NOMO-1 (cell line): ENCODE data around the gene MYL7.
"Not testable (repeated sequence)": the region's sequence is repeated elsewhere in the genome, so short reads cannot be mapped to it uniquely, and the experiment has no call there.

Source experiments
- DNase-seq, 2 experiments: peaks; one replicate each; lab custom pipeline; 2025; ENCODE audit not compliant: unreplicated experiment in 2 of 2; lab: John Stamatoyannopoulos, UW

Gene MYL7

DNA sequence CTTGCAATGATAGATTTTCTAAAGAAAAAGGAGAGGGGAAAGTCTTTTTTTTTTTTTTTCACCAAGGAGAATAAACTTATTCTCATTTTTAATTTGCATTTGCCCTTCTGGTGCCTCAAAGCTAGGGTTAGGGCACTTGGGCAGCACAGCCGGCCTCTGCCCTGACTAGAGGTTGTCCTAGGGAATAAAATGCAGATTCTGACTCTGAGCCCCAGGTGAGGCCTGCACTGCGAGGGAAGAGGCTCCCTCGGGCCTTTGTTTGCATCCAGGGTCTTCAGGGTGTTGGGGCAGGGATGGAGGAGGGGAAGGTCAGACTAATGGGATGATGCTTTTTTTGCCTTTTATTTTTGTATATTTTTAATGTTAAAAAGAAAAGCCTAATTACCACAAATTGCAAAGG lies 7.8 kb downstream of the MYL7 start:
- DNase-seq: no peak

DNA sequence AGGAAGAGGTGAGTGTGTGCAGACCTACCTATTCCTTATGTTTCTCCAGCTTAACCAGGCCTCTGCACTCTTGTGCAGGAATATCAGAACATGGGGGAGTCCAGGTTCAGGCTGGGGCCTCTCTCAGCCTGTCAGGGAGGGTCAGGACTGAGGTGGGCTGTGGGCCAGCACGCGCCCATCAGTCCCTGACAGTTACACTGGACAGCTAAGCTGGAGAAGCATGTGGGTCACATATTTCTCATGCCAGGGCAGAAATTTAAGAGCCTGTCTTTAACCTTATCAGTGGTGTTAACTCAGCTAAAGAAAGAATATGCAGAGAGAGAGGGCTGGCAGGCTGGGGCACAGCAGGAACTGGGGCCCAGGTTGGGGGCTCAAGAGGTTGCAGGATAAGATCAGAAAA lies 9.1 kb downstream of the MYL7 start:
- no peak for DNase-seq

DNA sequence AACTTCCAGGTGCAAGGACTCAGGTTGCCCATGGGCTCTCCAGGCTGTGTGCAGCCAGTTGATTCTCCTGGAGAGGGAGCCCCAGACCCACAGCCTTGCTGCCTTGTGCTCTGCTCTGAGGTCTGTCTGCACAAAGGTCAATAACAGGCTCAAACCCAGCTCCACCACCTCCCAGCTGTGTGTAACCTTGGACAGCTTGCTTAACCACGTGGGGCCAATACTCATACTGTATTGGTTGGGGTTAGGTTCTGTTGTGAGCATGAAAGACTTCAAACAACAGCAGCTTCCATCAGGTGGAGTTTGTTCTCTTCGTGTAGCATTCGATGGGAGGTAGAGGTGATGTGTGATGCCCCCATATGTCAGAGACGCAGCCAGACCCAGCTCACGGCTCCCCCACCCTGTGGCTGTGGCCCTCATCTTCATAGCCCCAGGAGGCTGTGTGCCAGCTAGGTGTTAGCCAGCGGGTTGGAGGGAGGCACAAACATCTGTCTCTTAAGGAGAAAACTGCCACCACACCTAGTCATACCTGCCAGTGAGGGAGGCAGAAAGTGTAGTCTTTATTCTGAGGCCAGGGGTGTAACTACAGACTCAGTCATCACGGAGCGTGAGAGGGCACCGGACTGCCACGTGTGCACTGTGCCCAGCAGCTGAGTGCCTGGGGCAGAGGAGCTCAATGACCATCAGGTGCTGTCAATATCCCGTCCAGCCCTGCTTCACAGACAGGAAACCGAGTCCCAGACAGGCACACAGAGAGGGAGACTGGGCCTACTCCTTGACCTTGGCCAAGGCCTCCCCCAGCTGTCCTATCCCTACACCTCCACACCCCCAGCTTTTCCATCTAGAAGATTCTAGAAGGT lies 9.7 kb downstream of the MYL7 start:
- DNase-seq: no peak

DNA sequence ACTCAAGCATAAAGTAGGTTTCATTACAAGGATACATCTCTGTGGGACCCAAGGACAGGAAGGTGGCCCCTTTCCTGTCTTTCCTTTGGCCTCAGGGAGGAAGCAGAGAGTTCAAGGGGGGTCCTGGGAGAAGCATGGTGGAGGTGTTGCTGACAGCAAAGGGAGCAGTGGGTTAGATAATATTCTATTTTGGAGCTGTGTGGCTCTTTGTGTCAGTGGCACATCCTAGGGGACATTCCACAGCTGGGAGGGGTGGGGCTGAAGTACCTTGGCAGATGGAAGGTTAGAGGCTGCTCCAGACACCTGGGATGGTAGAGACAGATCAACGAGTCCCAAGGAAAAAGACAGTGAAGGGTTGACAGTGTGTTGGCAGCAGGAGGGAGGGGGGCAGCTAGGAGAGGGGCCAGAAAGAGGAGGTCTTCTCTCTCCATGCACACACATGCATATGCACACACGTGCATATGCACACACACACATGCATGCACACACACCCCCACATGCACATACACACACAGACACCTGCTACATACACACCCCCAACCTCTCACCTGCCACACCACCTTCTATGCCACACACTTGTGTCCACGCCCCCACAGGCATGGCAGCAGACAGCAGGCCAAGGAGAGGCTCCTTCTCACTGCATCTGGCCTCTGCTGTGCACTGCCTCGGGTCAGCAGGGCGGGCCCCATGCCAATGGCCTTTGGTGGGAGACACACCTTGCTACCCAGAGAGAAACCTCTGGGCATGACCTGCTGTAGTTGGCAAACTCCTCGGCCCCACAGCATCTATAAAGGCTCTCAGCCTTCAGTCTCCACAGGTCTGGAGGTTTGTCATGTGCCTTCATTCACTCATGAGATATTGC lies 12.2 kb downstream of the MYL7 start:
- no peak for DNase-seq

DNA sequence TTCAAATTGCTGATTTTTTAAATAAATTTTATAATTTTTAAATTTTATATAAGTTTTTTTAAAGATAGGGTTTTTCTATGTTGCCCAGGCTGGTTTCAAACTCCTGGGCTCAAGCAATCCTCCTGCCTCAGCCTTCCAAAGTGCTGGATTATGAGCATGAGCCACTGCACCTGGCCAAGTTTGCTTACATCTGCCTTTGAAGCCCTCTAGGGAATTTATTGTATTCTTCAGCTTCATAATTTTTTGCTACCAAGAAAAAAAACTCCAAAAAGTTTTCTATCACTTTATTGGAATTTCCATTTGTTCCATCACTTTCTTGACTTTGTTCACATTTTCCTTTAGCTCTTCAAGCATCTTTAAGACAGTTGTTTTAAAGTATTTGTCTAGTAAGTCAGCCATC lies 14.0 kb downstream of the MYL7 start:
- no peak for DNase-seq

DNA sequence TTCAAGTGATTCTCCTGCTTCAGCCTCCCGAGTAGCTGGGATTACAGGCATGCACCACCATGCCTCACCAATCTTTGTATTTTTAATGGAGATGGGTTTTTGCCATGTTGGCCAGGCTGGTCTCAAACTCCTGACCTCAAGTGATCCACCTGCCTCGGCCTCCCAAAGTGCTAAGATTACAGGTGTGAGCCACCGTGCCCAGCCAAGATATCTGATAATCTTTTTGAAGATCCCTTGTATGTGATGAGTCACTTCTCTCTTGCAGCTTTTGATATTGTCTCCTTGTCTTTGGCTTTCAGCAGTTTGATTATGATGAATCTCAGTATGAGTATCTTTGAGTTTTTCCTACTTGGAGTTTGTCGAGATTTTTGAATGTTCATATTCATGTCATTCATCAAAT lies 14.6 kb downstream of the MYL7 start:
- not testable (repeated sequence) for DNase-seq

DNA sequence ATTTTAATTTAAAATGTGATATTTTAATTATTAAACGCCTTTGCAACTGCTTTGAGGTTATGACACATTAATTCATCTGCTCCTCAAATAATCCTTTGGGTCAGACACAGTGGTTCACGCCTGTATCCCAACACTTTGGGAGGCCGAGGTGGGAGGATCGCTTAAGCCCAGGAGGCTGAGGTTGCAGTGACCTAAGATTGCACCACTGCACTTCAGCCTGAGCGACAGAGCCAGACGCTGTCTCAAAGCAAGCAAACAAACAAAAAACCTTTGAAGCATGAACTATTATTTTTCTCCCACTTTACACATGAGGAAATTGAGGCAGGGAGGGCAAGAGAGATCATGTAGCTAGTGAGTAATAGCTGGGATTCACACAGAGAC lies 16.3 kb downstream of the MYL7 start:
- DNase-seq: no peak

DNA sequence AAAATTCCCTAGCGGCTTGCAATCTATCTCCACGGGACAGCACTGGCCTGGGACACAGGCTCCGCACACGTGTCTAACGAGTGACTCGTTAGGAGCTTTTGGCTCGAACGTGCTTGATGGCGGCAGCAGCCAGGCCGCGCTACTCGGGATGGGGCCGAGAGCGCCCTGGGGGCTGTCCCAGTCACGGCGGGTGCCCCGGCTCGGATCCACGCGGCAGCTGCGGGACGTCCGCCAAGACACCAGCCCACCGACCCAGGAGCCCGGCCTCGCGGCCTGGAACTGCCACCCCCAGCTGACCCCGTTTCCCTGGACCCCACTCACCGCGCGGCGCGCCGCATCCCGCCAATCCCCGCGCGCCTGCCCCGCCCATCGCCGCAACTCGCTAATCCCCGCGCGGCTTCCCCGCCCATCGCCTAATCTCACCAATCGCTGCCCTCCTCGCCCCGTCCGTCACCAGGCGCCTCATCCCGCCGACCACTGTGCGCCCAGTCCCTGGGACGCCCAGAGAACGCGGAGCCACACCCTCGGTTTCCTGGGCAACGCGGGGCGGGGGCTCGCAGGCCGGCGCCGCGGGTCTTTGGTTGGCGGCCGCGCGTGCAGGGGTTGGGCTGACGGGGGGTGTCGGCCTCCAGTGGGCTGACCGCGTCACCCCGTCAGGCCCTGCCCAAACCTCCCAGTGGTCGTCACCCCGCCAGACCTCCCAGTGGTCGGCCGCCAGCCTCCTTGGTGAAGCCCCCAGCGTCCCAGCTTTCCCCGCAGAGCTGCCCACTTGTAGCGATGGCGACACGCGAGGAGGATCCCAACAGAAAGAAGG lies 17.7 kb downstream of the MYL7 start, which contains the start of gene POLD2:
Gene POLD2 (minus strand): TSS at position 359 of the 814 bp plus-strand sequence. CDS start 1,495 bp downstream, outside the sequence.
- peak; percentile 94 to 98 for DNase-seq

DNA sequence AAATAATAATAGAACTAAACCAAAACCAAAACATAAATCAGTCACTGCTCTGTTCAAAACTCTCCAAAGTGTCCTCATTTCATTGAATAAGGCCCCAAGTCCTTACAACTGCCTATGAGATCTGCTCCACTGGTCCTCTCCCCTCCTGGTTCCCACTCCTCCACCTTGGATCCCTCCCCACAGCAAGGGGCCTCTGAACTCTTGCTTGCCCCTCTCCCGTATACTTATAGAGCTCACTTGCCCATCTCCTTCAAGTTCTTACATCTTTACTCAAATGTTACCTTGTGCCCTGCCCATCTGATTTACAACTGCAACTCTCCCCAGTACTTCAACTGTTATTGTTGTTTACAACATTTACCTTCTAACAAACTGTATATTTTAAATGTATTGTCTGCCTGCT lies 18.6 kb downstream of the MYL7 start:
- DNase-seq: no peak

DNA sequence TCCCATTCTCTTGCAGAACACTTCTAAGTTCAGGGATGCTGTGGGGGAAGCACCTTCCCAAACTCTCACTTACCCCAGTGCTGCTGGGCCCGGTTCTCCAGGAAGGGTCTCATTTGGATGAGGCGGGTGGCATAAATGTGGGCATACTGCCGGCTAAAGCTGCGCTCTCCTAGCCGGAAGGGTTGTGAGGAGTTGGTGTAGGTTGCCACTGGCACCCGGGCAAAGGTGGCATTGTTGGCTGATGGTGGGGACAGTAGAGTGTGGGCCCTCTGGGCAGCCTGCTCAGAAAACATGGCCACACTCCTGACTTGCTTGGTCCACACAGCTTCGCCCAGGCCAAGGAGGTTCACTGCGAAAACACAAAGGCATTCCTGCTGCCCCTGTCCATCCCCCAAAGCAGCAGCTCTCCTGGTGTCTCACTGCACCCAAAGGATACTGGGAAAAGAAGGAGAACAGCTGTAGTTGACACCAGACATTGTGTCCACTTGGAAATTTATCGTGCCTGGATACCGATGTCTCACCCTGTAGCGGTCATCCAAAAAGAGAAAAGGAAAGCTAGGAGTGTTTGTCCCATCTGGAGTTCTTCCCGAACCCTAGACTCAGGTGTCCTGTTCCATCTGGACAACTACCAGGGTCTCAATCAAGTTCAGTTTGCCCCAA lies 19.2 kb downstream of the MYL7 start:
- no peak for DNase-seq

DNA sequence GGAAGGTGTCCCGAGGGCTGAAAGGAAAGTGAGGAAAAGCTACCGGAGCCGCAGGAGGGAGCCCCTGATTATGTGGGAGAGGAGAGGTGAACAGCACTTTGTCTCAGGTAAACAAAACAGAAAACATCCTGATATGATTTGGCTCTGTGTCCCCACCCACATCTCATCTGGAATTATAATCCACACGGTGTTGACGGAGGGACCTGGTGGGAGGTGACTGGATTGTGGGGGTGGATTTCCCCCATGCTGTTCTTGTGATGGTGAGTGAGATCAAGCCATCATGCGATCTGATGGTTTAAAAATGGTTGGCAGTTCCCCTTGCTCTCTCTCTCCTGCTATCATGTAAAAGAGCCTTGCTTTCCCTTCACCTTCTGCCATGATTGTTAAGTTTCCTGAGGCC lies 20.7 kb downstream of the MYL7 start:
- DNase-seq: no peak

DNA sequence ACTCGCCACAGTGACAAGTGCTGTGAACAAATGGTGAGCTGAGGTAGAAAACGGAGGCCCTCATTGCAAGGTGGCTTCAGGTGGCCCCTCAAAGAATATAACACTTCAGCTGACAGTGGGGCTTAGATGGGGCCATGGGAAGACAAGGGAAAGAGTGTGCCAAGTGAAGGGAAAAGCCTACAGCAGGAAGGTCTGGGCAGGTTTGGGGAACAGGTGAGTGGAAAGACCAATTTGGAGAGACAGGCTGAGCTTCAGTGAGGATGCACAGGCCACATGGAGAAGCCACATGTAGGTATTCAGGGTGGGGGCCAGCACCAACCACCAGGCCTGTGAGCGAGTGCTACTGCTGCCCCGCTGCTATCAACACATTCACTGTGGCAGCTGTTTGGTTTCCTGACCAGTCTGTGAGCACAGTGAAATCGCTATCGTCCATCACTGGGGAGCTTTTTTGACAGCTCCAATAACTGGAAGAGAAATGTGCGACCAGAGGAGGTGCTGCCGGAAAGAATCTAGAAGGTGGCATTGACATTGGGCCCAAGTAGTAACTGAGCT lies 21.2 kb downstream of the MYL7 start:
- DNase-seq: no peak

DNA sequence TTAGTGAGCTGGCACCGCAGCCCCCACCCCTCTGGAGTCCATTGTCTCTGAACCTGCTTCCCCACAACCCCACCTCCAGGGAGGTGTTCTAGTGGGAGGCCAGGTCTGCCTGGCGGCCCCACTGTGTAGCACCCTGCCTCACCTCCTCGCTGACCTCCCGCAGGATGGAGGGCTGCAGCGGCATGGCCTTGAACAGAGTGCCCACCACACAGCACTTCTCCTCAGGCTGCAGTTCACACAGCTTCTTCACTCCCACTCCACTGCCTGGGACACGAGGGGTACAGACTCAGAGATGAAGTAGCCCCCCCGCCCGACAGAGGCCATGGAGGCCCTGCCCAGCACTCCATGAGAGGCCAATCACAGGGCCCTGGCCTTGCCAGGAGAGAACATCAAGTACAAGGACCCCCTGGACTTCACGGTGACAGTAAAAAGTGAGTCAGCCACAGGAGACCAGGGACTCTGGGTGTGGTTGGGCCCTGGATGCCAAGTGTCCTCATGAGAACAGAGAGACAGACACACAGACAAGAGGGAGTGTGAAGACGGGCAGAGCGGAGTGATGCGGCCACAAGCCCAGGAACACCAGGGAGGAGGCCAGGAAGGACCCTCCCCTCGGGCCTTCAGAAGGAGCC lies 23.2 kb downstream of the MYL7 start:
- no peak for DNase-seq

DNA sequence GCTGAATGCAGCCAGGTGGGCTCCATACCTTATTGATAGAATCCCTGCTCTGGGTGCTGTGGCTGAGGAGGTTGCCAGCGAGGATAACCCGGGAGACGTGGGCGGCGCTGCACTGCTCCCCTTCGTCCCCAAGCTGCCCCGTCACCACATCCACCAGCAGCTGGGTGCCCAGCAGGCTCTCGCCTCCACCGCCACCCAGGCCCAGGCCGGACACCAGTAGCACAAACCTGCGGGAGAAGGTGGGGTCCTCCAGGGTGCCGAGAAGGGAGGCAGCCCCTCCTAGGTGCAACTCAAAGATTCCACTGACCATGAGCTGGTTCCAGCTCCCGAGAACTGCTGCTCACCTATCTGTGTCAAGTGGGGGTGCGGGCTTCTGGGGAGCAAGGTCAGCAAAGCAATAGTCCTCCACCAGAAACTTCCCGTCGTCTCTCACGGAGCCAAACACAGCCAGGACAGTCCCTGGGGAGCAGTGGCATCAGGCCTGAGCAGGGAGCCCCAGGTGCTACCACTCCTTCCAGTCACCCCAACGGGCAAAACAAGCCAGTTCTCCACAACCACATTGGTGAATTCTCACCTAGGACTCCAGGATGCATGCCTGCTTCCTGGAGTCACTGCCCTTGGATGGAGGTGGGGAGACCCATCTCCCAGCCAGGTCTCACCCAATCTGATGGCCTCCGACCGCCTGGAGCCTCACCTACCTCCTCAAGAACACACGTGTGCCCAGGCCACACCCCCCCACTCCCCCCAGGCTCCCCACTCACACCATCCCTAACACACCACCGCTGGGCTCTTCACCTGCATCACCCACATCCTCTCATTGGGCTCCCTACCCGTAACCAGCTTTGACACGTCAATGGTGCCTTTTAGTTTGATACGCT lies 24.1 kb downstream of the MYL7 start:
- no peak for DNase-seq

DNA sequence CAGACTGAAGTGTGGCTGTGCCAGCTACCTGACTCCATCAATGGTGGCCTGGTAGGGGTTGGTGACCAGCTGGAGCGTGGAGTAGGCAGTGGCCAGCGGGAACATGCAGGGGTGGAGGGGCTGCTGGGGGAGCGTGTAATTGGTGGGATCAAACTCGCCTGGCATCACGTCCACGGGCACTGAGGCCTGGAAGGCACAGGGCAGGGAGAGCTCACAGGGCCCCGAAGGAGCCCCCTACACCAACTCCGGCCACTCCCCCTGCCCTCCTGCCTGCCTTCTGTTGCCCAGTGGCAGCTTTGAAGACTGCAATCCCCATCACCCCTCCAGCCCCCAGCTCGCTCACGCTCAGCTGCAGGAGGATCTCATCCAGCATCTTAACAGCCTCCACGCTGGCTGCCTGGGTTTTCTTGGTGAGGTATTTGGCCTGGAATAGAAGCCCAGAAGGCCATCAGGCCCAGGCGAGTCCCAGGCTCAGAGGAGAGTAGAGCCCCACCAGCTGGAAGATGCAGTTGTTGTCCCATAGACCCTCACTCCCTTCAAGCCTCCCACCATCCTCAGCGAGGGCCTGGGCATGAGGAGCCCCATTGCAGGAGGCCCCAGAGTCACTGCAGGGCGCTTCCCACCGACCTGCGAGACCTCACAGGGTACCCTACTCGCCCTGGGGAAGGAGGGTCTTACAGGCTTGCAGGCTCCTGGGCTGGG lies 24.9 kb downstream of the MYL7 start:
- no peak for DNase-seq

DNA sequence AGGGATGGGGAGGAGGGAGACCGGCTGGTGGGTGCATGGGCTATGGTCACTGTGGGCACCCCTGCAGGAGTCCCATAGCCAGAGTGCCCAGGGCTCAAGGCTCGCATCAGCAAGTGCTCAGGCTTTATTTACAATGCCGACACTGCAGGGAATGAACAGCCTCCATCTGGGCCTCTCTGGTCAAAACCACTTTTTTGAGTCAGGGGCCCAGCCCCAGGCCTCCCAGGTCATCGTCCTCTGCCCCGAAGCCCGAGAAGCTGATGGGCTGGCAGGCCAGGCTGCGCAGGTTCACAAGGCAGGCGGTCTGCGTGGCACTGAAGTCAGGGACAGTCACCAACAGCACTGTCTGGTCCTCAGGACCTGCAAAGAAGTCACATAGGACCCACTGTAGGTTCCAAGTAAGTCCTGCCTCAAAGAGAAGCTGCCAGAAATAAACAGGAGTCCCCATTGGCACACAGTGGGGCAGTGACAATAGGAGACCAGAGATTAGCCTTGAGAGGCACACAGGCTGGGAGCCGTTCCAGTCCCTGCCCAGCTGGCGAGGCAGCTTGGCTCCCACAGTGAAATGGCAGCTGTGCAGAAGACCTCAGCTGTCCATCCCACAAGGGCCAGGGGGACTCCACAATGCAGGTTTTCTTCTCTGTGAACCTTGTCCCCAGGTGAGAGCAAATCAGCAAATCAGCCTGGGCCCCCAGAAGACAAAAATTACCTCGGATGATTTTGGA lies 26.4 kb downstream of the MYL7 start:
- no peak for DNase-seq

DNA sequence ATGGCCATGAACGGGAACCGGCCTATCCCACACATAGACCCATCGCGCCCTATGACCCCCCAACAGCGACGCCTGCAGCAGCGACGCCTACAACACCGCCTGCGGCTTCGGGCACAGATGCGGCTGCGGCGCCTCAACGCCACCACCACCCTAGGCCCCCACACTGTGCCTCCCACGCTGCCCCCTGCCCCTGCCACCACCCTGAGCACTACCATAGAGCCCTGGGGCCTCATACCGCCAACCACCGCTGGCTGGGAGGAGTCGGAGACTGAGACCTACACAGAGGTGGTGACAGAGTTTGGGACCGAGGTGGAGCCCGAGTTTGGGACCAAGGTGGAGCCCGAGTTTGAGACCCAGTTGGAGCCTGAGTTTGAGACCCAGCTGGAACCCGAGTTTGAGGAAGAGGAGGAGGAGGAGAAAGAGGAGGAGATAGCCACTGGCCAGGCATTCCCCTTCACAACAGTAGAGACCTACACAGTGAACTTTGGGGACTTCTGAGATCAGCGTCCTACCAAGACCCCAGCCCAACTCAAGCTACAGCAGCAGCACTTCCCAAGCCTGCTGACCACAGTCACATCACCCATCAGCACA lies 27.3 kb downstream of the MYL7 start:
- DNase-seq: no peak
